ENCODE data around the gene WWOX. TPM values are rescaled to one million over a fixed set of nuclear protein-coding genes. Genes with fewer than 3 reads are reported as not detected.

The WWOX gene
- total RNA-seq, 1 donor from 2014 or later = 8.9 TPM

DNA sequence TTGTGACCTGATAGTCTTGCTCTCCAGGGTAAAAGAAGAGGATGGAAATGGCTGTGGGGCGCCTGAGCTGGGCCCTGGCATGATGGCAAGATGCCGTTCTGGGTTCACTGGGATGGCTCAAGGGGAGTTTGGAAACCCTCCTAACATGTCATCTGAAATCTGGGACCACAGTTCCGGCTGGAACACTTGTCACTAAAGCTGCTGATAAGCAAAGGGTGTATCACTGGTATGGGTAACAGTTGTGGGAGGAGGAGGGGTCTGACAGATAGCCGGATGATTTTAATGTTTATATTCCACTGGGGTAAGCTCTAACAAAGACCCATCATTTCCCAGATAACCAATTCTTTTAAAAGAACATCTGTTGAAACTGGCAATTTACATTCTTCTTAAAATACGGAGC is 390.2 kb downstream of the WWOX start:
- H3K27me3 ChIP-seq (ENCODE audit: low read depth) = no peaks in the 10 kb centered on the region
- TF ChIP-seq, protein P1, sequence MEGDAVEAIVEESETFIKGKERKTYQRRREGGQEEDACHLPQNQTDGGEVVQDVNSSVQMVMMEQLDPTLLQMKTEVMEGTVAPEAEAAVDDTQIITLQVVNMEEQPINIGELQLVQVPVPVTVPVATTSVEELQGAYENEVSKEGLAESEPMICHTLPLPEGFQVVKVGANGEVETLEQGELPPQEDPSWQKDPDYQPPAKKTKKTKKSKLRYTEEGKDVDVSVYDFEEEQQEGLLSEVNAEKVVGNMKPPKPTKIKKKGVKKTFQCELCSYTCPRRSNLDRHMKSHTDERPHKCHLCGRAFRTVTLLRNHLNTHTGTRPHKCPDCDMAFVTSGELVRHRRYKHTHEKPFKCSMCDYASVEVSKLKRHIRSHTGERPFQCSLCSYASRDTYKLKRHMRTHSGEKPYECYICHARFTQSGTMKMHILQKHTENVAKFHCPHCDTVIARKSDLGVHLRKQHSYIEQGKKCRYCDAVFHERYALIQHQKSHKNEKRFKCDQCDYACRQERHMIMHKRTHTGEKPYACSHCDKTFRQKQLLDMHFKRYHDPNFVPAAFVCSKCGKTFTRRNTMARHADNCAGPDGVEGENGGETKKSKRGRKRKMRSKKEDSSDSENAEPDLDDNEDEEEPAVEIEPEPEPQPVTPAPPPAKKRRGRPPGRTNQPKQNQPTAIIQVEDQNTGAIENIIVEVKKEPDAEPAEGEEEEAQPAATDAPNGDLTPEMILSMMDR (IDR thresholded peaks at IDR 0.05; ENCODE audit: borderline replicate concordance) = no peak
- peaks cover 19% of the 10 kb centered on the region for H3K4me1 ChIP-seq
- DNase-seq = no peak
- H3K36me3 ChIP-seq = no peaks in the 10 kb centered on the region
- no peak overlapping the region for H3K4me3 ChIP-seq
- H3K9me3 ChIP-seq (replicated peaks) = no peaks in the 10 kb centered on the region
- no peak overlapping the region for H3K27ac ChIP-seq (replicated peaks)
- intact Hi-C loops (cut with micrococcal nuclease) = no loop called here

DNA sequence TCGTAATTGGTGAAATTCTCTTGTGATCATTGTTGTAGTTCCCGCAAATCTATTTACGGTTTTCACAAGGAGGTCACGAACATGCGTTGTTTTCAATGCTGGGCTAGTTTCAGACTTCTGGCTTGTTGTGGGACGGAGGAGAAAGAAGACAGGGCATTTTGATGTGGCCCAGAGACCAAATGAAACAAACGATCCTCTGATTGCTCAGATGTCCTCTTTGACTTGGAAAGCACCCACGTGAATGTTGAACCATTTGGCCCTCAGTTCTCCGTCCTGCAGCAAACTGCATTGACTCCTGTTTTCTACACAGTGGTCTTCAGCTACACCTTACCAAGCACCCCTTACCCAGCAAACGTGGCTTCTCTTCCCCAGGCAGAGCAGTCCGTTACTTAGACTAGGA is 391.0 kb downstream of the WWOX start:
- H3K36me3 ChIP-seq = no peaks in the 10 kb centered on the region
- intact Hi-C loops (cut with micrococcal nuclease) = no loop called here
- TF ChIP-seq, protein P1 (IDR thresholded peaks at IDR 0.05; ENCODE audit: borderline replicate concordance) = no peak
- no peak for DNase-seq
- peaks cover 19% of the 10 kb centered on the region for H3K4me1 ChIP-seq
- no peak overlapping the region for H3K4me3 ChIP-seq
- H3K27ac ChIP-seq (replicated peaks) = no peak overlapping the region
- H3K9me3 ChIP-seq (replicated peaks) = no peaks in the 10 kb centered on the region
- H3K27me3 ChIP-seq (ENCODE audit: low read depth) = no peaks in the 10 kb centered on the region

GRCh38 chr16:78490847-78491246 is 391.4 kb downstream of the WWOX start:
- TF ChIP-seq, protein P1 (IDR thresholded peaks at IDR 0.05; ENCODE audit: borderline replicate concordance) = no peak
- intact Hi-C loops (cut with micrococcal nuclease) = no loop called here
- H3K9me3 ChIP-seq (replicated peaks) = no peaks in the 10 kb centered on the region
- H3K36me3 ChIP-seq = no peaks in the 10 kb centered on the region
- H3K27me3 ChIP-seq (ENCODE audit: low read depth) = no peaks in the 10 kb centered on the region
- DNase-seq = no peak
- peaks cover 19% of the 10 kb centered on the region for H3K4me1 ChIP-seq
- H3K4me3 ChIP-seq = no peak overlapping the region
- H3K27ac ChIP-seq (replicated peaks) = no peak overlapping the region

- no peak overlapping the region for H3K27ac ChIP-seq (replicated peaks)
- H3K27me3 ChIP-seq (ENCODE audit: low read depth) = no peaks in the 10 kb centered on the region
- intact Hi-C loops (cut with micrococcal nuclease) = no loop called here
- peaks cover 19% of the 10 kb centered on the region for H3K4me1 ChIP-seq
- TF ChIP-seq, protein P1 (IDR thresholded peaks at IDR 0.05; ENCODE audit: borderline replicate concordance) = no peak
- no peaks in the 10 kb centered on the region for H3K36me3 ChIP-seq
- H3K4me3 ChIP-seq = no peak overlapping the region
- no peak for DNase-seq
- H3K9me3 ChIP-seq (replicated peaks) = no peaks in the 10 kb centered on the region
Observed at GRCh38 chr16:78493573-78493972, 394.1 kb downstream of the WWOX start.

DNA sequence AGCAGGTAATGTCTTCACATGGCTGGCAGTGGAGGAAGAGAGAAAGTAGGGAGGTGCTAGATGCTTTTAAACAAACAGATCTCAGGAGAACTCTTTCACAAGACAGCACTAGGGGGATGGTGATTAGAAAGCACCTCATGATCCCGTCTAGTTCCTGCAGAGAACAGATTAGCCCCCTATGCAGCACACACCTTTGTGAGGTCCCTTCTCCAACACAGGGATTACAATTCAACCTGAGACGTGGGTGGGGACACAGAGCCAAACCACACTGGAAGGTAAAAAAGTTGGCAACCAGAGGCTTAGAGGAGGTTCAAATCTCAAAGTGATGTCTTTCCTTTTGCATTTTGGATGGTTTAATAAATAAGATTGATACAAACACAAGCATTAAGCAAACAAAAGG is 394.7 kb downstream of the WWOX start:
- Histone ChIP-seq H3K4me1 (peaks cover 17% of the 10 kb centered on the region), H3K9me3 (replicated peaks) (no peaks in the 10 kb centered on the region), H3K27ac (replicated peaks) (no peak overlapping the region), H3K4me3 (no peak overlapping the region), H3K36me3 (no peaks in the 10 kb centered on the region), H3K27me3 (ENCODE audit: low read depth) (no peaks in the 10 kb centered on the region)
- TF ChIP-seq, protein P1 (IDR thresholded peaks at IDR 0.05; ENCODE audit: borderline replicate concordance) = no peak
- intact Hi-C loops (cut with micrococcal nuclease) = no loop called here
- no peak for DNase-seq

- Histone ChIP-seq H3K4me3 (no peak overlapping the region), H3K27me3 (ENCODE audit: low read depth) (no peaks in the 10 kb centered on the region), H3K9me3 (replicated peaks) (no peaks in the 10 kb centered on the region), H3K4me1 (peaks cover 11% of the 10 kb centered on the region), H3K36me3 (no peaks in the 10 kb centered on the region), H3K27ac (replicated peaks) (no peak overlapping the region)
- intact Hi-C loops (cut with micrococcal nuclease) = no loop called here
- DNase-seq = no peak
- TF ChIP-seq, protein P1 (IDR thresholded peaks at IDR 0.05; ENCODE audit: borderline replicate concordance) = no peak
Observed at GRCh38 chr16:78494674-78495073, 395.2 kb downstream of the WWOX start.

Data from left ventricle myocardium inferior (tissue), 1 donor.